Vagina (tissue), 2 donors: Measurements from ENCODE around the gene CPZ.

Source experiments
- CTCF ChIP-seq, 3 experiments: fragments of 450-650 bp in 2 of 3; fragments of 200-600 bp in 1 of 3; sonication (generic) in 1 of 3; IDR thresholded peaks; one replicate each; pipeline ENCODE4 v1.5.1; 2017 to 2019; ENCODE audit warnings: antibody characterized with exemption in 3 of 3, mild to moderate bottlenecking in 2 of 3, moderate library complexity in 2 of 3
- POLR2A ChIP-seq, 2 donors: fragments of 450-650 bp; IDR thresholded peaks; one replicate each; pipeline ENCODE4 v1.6.1; 2017; ENCODE audit warnings: antibody characterized with exemption in 2 of 2, mild to moderate bottlenecking in 2 of 2, moderate library complexity in 2 of 2
- POLR2AphosphoS5 ChIP-seq, 2 donors: sonication (generic); formaldehyde crosslinking; IDR thresholded peaks; one replicate each; pipeline ENCODE4 v1.9.0; 2017; ENCODE audit warnings: antibody characterized with exemption in 2 of 2, mild to moderate bottlenecking in 2 of 2, low read depth in 1 of 2; ENCODE audit not compliant: insufficient read depth in 1 of 2

GRCh38 chr4:8585721-8586212 lies 6.8 kb upstream of the CPZ start:
- TF ChIP-seq POLR2A (IDR thresholded peaks at IDR 0.05) (no peak), POLR2AphosphoS5 (IDR thresholded peaks at IDR 0.05; ENCODE audit: insufficient read depth in 1 of 2, low read depth in 1 of 2) (no peak), CTCF (IDR thresholded peaks at IDR 0.05) (no peak)
